Left cardiac atrium (tissue), 4 donors: Measurements from ENCODE around the gene RPL14. TPM values are rescaled to one million over a fixed set of nuclear protein-coding genes. Genes with fewer than 3 reads are reported as not detected.

Experiments used
- ATAC-seq, 2 donors: fragments of 200-7000 bp; cut with Tn5 transposase; one replicate each; pipeline ENCODE4 v1.9.1; 2020; ENCODE audit warnings: mild to moderate bottlenecking in 2 of 2, moderate library complexity in 2 of 2
- DNase-seq: peaks from one replicate; pipeline ENCODE4 v3.0.0-alpha.2; 2020
- intact Hi-C, 2 donors: fragments of 100-400 bp; cut with DNase I; formaldehyde crosslinking; loops; one replicate each; pipeline versions ENCODE4 v1.14.1 to v1.15.1; 2022 to 2023
- long read RNA-seq: library from polyadenylated mRNA; unstranded; transcript quantifications from one replicate; pipeline ENCODE4 v2.0.0, GENCODE V29; 2021
- total RNA-seq, 2 donors: library from RNA; stranded (reverse); fragmentation: NEBNext Ultra II Directional; extraction: Animal tissue kit (Norgen Biotek cat#: 25700); gene quantifications; one replicate each; pipeline ENCODE4 v1.2.1, GENCODE V29; 2021
- donor health status: DM: no; HTN: yes; CAD: no.
- donor health status: DM: no; HTN: yes; CAD: no; lungs with severe emphysema.
- donor health status: DM: yes; HTN: yes; CAD: no.
- donor health status: Dilated cardiomyopathy.

The RPL14 gene
- total RNA-seq, result 1,000 to 10,000 TPM; 1,044 to 1,097 TPM
- long read RNA-seq, full-length matches to known transcripts, result 30 of 33 reads
- long read RNA-seq, partial matches to known transcripts, result 1 of 33 reads
- long read RNA-seq, other reads (novel, unspliced or antisense), result 2 of 33 reads

GRCh38 chr3:40456940-40457823, at the start of gene RPL14:
Gene RPL14 (plus strand): TSS chr3:40457339. CDS start chr3:40457472, 133 bp downstream.
- intact Hi-C loops, result loop anchor here in 1 of 2 donors (5.0 to 10.0 kb wide), 3 partner anchors 65 to 262 kb away; partner anchors contain the start of gene ZNF621
- peak; percentile 89 to 92 for ATAC-seq
- DNase-seq, result peak; percentile 97

- no peak for DNase-seq
- no peak for ATAC-seq
- intact Hi-C loops, result no loop called here
These were observed 49.5 kb upstream of the RPL14 start for GRCh38 chr3:40407611-40408010.

DNA sequence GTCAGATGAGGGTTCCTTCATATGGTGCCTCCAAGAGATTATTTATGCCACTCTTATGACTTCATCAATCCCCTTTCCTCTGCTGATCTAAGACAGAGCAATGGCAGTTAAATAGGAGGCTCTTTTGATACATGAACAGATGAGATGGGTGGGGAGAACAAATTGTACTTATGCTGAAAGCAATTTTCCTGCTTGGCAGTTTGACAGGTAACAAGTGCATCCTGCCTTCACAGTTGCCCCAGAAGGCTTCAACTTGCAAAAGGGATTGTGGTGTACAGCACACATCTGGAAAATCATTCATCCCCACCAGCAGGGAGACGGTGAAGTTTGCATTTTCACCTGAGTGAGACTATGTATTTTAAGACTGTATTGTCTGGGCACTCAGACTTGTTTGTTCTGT, 42.9 kb upstream of the RPL14 start:
- ATAC-seq, result no peak
- intact Hi-C loops, result no loop called here
- no peak for DNase-seq

- DNase-seq, result no peak
- ATAC-seq, result no peak
- intact Hi-C loops, result no loop called here
These were observed 39.1 kb upstream of the RPL14 start for GRCh38 chr3:40417845-40418543.

DNA sequence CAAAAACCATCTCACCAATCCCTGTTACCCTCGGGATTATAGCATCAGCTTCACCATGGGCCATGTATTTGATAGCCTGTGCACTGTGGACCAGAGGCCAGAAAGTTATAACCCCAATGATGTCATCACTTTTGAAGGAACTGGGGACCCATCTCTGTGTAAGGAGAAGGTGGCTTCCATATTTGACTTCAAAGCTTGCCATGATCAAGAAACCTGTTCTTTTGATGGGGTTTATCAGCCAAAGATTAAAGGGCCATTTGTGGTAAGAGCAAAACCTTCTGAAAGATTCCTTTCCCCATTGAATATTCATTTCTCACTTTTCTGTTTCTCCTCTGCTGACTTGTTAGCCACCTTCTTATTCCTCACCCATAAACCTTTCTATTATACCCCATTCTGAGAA, 34.3 kb upstream of the RPL14 start:
- DNase-seq, result no peak
- no peak for ATAC-seq
- intact Hi-C loops, result no loop called here

DNA sequence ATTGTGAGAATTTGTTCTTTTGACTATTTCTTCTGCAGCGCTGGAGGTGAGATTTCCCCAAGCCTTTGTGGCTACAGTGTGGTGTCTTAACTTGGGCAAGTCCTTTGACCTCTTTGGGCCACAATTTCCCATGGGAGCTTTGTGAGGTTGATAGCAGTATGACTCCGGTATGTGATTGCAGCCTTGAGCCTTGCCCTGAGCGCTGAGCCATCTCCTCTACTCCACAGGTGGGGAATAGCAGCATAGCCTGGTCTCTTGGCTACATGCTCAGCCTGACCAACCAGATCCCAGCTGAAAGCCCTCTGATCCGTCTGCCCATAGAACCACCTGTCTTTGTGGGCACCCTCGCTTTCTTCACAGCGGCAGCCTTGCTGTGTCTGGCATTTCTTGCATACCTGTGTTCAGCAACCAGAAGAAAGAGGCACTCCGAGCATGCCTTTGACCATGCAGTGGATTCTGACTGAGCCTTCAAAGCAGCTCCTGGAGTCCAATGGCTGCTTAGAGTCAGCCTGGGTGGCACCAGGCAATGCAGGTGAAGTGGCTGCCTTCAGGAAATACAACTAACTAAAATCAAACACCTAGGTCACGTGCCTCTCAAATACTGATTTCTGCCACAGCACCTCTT, 30.0 kb upstream of the RPL14 start:
- DNase-seq (no peak), ATAC-seq (no peak)
- intact Hi-C loops, result no loop called here

- DNase-seq (no peak), ATAC-seq (no peak)
- intact Hi-C loops, result no loop called here
These were observed 24.3 kb upstream of the RPL14 start for GRCh38 chr3:40432793-40433192.

DNA sequence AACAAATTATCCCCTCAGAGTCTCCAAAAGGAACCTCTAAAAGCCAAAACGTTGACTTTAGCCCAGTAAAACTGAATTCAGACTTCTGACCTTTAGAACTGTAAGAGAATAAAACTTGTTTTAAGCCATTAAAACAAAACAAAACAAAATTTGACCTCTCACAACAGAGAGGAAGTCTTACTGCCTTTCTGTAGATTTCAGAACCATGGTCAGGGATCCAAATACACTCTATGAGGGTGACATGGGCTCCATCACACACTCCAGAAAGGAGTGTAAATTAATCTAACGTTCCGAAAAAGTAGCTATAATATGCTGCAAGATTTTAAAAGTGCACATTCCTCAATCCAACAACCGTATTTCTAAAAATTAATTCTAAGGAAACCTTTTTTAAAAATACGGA, 19.2 kb upstream of the RPL14 start:
- intact Hi-C loops, result no loop called here
- ATAC-seq, result no peak
- no peak for DNase-seq

DNA sequence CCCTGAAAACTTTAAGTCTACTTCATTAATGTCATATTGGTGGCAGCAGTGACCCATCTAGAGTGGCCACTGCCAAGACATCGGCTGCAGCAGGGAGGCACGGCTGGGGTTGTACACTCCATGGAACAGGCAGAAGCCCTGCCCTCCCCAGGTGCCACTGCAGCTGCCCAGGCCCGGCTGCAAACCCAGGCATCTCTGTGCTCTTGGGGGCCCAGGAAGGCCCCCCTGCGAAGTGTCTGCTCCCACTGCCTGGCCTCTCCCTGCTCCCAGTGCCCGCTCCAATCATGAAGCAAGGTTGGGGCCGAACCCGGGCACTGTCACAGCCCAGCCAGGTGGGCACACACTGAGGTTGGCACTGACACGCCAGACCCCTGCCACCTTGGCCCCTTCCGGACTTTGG, 12.1 kb upstream of the RPL14 start:
- DNase-seq (no peak), ATAC-seq (no peak)
- intact Hi-C loops, result no loop called here

DNA sequence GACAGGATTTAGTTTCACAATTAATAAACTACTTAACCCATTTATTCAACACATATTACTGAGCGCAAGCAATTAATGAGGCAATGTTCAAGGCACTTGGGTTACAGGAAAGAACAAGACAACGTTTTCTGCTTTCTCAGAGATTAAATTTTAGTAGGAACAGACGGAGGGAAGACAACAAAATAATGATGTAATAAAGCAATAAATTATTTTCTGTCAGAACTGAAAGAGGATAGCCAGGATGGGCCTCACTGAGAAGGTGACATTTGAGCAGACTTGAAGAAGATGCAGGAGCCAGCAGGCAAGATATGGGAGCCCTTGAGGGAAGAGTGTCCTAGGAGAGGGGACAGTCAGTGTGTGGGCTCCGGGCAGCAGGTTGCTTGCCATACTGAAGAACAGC, 11.3 kb upstream of the RPL14 start:
- no peak for ATAC-seq
- no peak for DNase-seq
- intact Hi-C loops, result no loop called here

DNA sequence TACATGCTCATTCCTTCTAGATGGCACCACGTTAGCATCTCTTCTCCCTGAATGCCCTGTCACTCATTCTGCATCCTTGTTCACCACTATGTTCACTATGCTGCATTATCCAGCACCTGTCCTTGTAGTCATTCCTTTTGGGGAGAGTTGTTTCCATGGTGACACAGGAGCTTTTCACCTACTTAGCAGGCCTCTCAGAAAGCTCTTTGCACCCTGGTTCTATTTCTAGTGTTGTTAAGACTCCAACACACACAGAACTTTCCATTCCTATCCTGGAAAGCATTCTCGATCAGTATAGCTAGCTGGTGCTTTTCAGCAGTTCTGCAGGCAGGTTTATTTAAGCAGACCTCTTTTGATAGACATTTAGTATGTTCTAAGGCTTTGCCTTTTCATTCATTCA, 6.7 kb upstream of the RPL14 start:
- DNase-seq, result no peak
- intact Hi-C loops, result loop anchor here in 1 of 2 donors (10.0 kb wide), 2 partner anchors 126 to 256 kb away; no protein-coding TSS in a partner anchor
- no peak for ATAC-seq

- ATAC-seq, result no peak
- intact Hi-C loops, result loop anchor here in 1 of 2 donors (10.0 kb wide), 2 partner anchors 127 to 257 kb away; no protein-coding TSS in a partner anchor
- no peak for DNase-seq
These were observed 5.6 kb upstream of the RPL14 start for GRCh38 chr3:40451551-40451950.

- intact Hi-C loops, result loop anchor here in 1 of 2 donors (10.0 kb wide), 2 partner anchors 127 to 257 kb away; no protein-coding TSS in a partner anchor
- ATAC-seq, result no peak
- no peak for DNase-seq
These were observed 5.1 kb upstream of the RPL14 start for GRCh38 chr3:40452057-40452456.

GRCh38 chr3:40452562-40452875, 4.6 kb upstream of the RPL14 start:
- ATAC-seq (no peak), DNase-seq (no peak)
- intact Hi-C loops, result loop anchor here in 1 of 2 donors (10.0 kb wide), 2 partner anchors 128 to 258 kb away; no protein-coding TSS in a partner anchor

DNA sequence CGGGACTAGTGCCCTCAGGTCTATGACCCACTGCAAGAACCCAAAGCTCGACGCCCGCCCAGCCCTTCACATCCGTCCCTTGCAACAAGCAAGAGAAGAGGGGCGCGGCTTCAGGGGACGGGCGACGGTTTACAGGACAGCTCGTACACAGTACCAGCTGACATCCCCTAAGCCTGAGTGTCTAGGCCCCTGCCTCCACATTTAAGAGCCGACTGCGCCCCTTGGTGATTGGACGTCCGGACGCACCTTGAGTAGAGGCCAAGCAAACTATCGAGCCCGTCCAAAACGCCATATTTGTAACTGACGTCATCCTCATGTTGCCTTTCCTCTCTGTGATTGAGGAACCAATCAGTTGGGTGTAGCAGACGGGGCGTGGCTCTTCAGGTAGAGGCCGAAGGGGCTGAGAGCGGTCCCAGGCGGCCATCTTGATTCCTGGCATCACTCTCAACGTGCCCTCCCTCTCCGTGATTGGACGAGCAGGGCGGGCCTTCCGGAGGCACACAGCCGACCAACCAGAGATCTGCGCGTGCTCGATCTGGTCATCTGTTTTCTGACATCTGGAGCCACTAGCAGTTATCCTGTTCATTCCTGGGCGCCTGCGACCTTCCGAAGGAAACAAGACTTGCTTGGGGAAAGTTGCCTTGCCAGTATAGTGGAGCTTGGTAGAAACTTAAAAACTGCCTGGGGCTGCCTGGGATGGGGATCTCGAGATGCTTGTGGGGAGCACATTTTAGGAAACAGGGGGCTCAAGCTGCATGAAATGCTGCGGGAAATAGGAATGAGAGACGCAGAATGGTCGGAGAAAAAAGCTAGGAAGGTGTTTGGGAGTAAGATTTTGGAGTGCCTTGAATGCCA, 4.0 kb upstream of the RPL14 start:
- DNase-seq (peak; percentile 99), ATAC-seq (peak; percentile 96 to 97)
- intact Hi-C loops, result loop anchor here in 1 of 2 donors (10.0 kb wide), 2 partner anchors 128 to 258 kb away; no protein-coding TSS in a partner anchor

- DNase-seq, result no peak
- intact Hi-C loops, result loop anchor here in 1 of 2 donors (10.0 kb wide), 2 partner anchors 129 to 259 kb away; no protein-coding TSS in a partner anchor
- no peak for ATAC-seq
These were observed 3.2 kb upstream of the RPL14 start for GRCh38 chr3:40453933-40454332.

DNA sequence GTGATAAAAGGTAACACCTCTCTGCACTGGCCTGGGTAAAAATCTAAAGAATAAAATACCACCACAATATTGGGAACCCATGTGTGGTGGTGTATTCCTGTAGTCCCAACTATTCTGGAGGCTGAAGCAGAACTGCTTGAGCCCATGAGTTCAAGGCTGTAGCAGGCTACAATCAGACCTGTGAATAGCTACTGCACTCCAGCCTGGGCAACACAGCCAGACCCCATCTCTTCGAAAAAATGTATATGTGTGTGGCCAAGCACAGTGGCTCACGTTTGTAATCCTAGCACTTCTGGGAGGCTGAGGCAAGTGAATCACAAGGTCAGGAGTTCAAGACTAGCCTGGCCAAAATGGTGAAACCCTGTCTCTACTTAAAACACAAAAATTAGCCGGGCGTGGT, 1.8 kb upstream of the RPL14 start:
- DNase-seq (no peak), ATAC-seq (no peak)
- intact Hi-C loops, result loop anchor here in 1 of 2 donors (5.0 to 10.0 kb wide), 3 partner anchors 67 to 261 kb away; partner anchors contain the start of gene ZNF621

DNA sequence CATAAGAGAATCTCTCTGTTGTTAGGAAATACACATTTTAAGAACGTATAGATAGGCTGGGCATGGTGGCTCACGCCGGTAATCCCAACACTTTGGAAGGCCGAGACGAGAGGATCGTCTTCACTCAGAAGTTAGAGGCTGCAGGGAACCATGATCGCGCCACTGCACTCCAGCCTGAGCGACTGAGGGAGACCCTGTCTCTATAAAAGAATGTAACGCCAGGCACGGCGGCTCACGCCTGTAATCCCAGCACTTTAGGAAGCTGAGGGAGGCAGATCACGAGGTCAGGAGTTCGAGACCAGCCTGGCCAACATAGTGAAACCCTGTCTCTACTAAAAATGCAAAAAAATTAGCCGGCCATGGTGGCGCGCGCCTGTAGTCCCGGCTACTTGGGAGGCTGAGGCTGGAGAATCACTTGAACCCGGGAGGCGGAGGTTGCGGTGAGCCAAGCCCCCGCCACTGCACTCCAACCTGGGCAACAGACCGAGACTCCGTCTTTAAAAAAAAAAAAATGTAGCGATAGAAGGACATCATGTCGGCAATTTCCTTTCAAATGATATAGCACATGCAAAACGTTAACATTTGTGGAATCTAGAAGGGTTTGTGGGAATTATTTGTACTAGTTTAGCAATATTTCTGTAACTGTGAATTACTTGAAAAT, 730 bp upstream of the RPL14 start:
- no peak for ATAC-seq
- intact Hi-C loops, result loop anchor here in 1 of 2 donors (5.0 to 10.0 kb wide), 3 partner anchors 66 to 262 kb away; partner anchors contain the start of gene ZNF621
- DNase-seq, result no peak
